Small intestine (tissue), 7 donors: ENCODE measurements around the gene WDR26. TPM values are rescaled to one million over a fixed set of nuclear protein-coding genes. Genes with fewer than 3 reads are reported as not detected.
A peak's percentile ranks its signal among the peaks of the same experiment; 100 is the strongest.
"Not testable (repeated sequence)": the region's sequence is repeated elsewhere in the genome, so short reads cannot be mapped to it uniquely, and the experiment has no call there.

Experiments used
- DNase-seq, 2 donors: peaks; one replicate each; pipeline versions ENCODE4 v3.0.0 to v3.0.0-alpha.2; 2013
- FAIRE-seq: peaks from 2 replicates; lab custom pipeline; 2012; peaks lifted over from hg19 to GRCh38; lab: Jason Lieb, UNC
- H3K27ac ChIP-seq, 3 donors: one replicate each; pipeline ENCODE4 v1.5.1; 2013; ENCODE audit warnings: low read length in 2 of 3, mild to moderate bottlenecking in 2 of 3, control low read depth in 1 of 3, inconsistent platforms in 1 of 3, low read depth in 1 of 3, moderate library complexity in 1 of 3
- H3K27me3 ChIP-seq, 3 donors: one replicate each; pipeline ENCODE4 v1.6.1; 2013; ENCODE audit warnings: low read length in 3 of 3, inconsistent platforms in 1 of 3; ENCODE audit not compliant: control insufficient read depth in 3 of 3, insufficient read depth in 3 of 3
- H3K36me3 ChIP-seq, 3 donors: one replicate each; pipeline ENCODE4 v1.6.1; 2013; ENCODE audit warnings: low read length in 3 of 3, inconsistent platforms in 1 of 3, low read depth in 1 of 3, mild to moderate bottlenecking in 1 of 3, moderate library complexity in 1 of 3; ENCODE audit not compliant: control insufficient read depth in 3 of 3, insufficient read depth in 2 of 3
- H3K4me1 ChIP-seq, 3 donors: one replicate each; pipeline ENCODE4 v1.6.1; 2013; ENCODE audit warnings: low read length in 2 of 3, inconsistent platforms in 1 of 3, low read depth in 1 of 3, mild to moderate bottlenecking in 1 of 3, moderate library complexity in 1 of 3; ENCODE audit not compliant: control insufficient read depth in 3 of 3, insufficient read depth in 2 of 3
- H3K4me3 ChIP-seq, 3 donors: one replicate each; pipeline ENCODE4 v1.5.1; 2013; ENCODE audit warnings: low read length in 3 of 3, control low read depth in 1 of 3, inconsistent platforms in 1 of 3, low read depth in 1 of 3, mild to moderate bottlenecking in 1 of 3, moderate library complexity in 1 of 3
- H3K9me3 ChIP-seq, 2 donors: one replicate each; pipeline ENCODE4 v1.6.1; 2013; ENCODE audit warnings: low read depth in 1 of 2, low read length in 1 of 2; ENCODE audit not compliant: control insufficient read depth in 2 of 2, insufficient read depth in 1 of 2
- WGBS, 3 donors: extraction: QIAGEN DNeasy Blood & Tissue Kit; methylation state at CpG; one replicate each; pipeline ENCODE4 v1.1.7; 2013; 5-methylcytosine and 5-hydroxymethylcytosine counted together
- polyA plus RNA-seq, 4 donors: library from polyadenylated mRNA; stranded (reverse) in 3 of 4; unstranded in 1 of 4; fragments of 200-250 nt in 3 of 4; fragments of 120-200 nt in 1 of 4; gene quantifications; one replicate each; pipeline versions ENCODE4 v1.2.1 to v1.2.3, GENCODE V29; 2013
- donor health status: healthy with polysubstance abuse.
- donor health status: control.
- donor health status: control.
- donor health status: Bipolar disorder and iron deficiency.
- donor health status: healthy.

WDR26 gene
- polyA plus RNA-seq, 4 donors = 15.9 to 66.1 (median 19.1) TPM

DNA sequence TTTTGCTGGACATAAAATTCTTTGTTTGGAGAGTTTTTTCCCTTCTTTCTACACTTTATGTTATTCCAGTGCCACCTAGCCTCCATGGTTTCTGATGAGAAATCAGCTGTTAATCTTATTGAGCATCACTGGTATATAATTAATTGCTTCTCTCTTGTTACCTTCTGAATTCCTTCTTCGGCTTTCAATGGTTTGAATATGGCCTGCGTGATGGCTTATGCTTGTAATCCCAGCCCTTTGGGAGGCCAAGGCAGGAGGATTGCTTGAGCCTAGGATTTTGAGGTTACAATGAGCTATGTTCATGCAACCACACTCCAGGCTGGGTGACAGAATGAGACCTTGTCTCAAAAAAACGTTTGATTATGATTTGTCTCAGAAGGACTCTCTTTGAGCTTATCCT lies 90.9 kb downstream of the WDR26 start:
- H3K27ac ChIP-seq = no peak overlapping the region
- H3K9me3 ChIP-seq = peaks cover 0 to 18% of the 10 kb centered on the region in 2 donors
- H3K27me3 ChIP-seq = peaks cover 0 to 3% (median 0%) of the 10 kb centered on the region in 3 donors
- H3K36me3 ChIP-seq = no peaks in the 10 kb centered on the region
- DNase-seq (no peak), FAIRE-seq (no peak)
- peaks cover 0 to 6% (median 0%) of the 10 kb centered on the region in 3 donors for H3K4me1 ChIP-seq
- no peak overlapping the region for H3K4me3 ChIP-seq
- WGBS, 3 donors = 41 to 51% (median 46%) methylated on average over 3 of the region's 3 CpGs

DNA sequence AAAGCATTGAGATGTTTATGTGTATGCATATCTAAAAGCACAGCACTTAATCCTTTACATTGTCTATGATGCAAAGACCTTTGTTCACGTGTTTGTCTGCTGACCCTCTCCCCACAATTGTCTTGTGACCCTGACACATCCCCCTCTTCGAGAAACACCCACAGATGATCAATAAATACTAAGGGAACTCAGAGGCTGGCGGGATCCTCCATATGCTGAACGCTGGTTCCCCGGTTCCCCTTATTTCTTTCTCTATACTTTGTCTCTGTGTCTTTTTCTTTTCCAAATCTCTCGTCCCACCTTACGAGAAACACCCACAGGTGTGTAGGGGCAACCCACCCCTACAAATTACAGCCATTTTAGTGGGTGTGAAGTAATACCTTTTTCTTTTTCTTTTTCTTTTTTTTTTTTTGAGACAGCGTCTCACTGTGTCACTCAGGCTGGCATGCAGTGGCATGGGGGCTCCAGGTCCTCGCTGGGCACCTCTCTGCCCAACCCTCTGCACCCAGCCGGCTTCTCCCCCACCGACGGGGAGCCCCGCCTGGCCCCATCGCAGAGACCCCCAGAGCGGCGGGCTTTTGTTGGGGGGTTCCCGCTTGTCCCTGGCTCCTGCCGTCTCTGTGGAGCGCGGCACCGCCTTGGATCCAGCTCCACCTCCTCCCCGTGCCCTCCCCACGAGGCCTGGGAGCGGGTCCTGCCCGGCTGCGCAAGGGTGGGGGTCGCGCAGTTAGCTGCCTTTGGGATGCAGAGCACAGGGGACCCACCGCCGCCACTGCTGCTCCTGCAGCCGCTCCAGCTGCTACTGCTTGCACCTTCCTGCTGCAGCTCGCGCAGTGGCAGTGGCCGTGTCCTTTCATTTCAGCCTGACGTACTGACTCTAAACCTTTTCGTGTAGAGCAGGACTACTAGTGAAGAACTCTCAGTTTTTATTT lies 93.9 kb downstream of the WDR26 start:
- WGBS, 3 donors = 4 to 6% (median 5%) methylated on average over 29 to 31 of the region's 36 CpGs
- peak; percentile 54 to 63 for DNase-seq
- not testable (repeated sequence) for H3K27me3 ChIP-seq, H3K36me3 ChIP-seq, FAIRE-seq, H3K4me1 ChIP-seq
- H3K4me3 ChIP-seq = peak overlapping the region; percentile 11 to 81 (median 74)
- peak overlapping the region in 2 of 3 donors; percentile 48 to 81 for H3K27ac ChIP-seq
- H3K9me3 ChIP-seq = peaks cover 0 to 18% of the 10 kb centered on the region in 2 donors

DNA sequence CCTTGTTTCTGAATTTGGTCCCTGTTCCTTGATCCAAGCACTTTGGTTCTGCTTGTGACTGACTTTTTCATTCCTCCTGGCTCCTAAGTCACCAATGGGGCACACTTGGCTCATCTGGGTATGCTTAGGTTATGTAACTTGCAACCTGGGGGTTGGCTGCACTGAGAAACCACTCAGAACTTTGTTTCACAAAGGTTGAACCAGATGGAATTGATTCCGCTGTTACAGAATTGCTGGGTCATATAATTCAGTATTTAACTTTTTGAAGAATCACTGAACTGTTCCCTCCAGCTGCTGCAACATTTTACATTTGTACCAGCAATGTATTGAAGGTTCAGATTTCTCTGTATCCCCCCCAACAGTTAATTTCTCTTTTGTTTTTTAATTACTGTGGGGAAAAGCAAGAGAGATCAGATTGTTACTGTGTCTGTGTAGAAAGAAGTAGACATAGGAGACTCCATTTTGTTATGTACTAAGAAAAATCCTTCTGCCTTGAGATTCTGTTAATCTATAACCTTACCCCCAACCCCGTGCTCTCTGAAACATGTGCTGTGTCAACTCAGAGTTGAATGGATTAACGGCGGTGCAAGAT lies 95.1 kb downstream of the WDR26 start:
- Histone ChIP-seq H3K4me3 (no peak overlapping the region), H3K4me1 (peaks cover 0 to 6% (median 0%) of the 10 kb centered on the region in 3 donors), H3K36me3 (no peaks in the 10 kb centered on the region), H3K27me3 (peaks cover 0 to 3% (median 0%) of the 10 kb centered on the region in 3 donors), H3K9me3 (peaks cover 0 to 17% of the 10 kb centered on the region in 2 donors), H3K27ac (peak overlapping the region in 1 of 3 donors; percentile 40)
- 62 to 69% (median 65%) methylated on average over 2 of the region's 4 CpGs for WGBS, 3 donors
- FAIRE-seq = no peak
- peak in 1 of 2 donors; percentile 25 for DNase-seq

DNA sequence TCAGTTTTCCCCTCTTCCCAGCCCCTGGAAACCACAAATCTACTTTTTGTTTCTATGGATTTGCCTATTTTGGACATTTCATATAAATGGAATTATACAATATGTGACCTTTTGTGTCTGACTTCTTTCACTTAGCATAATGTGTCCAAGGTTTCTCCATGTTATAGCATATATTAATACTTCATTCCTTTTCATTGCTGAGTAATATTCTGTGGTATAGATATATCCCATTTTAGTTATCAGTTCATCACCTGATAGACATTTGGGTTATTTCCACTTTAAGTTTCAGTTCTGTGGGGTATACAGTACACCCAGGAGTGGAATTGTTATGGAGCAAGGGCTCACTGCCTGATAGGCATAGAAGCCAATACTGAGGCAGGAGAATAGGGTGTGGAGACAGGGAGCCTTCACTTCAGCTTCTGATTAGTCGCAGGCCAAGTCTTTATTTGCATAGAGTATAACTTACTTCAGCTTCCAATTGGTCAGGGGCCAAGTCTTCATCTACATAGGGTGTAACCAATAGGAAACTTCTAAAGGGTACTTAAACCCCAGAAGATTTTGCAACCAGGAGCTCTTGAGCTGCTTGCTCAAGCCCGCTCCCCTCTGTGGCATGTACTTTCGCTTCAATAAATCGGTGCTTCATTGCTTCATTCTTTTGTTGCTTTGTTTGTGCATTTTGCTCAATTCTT lies 96.3 kb downstream of the WDR26 start:
- Histone ChIP-seq H3K27ac (no peak overlapping the region), H3K36me3 (no peaks in the 10 kb centered on the region), H3K9me3 (peaks cover 0 to 5% of the 10 kb centered on the region in 2 donors), H3K27me3 (peaks cover 0 to 3% (median 0%) of the 10 kb centered on the region in 3 donors), H3K4me1 (peaks cover 0 to 6% (median 0%) of the 10 kb centered on the region in 3 donors), H3K4me3 (no peak overlapping the region)
- DNase-seq = no peak
- WGBS, 3 donors = 87 to 95% (median 93%) methylated on average over 4 of the region's 4 CpGs
- FAIRE-seq = no peak

Other genes with a start within 250 kb of the WDR26 start
- gene NVL, start 104.6 kb downstream of the WDR26 start, polyA plus RNA-seq = 10 to 100 TPM; 16.4 to 39.1 (median 22.3) TPM
- gene CNIH4, start 77.9 kb downstream of the WDR26 start, polyA plus RNA-seq = 10 to 100 TPM; 43.2 to 91.6 (median 60.8) TPM
- 1 to 10 TPM in 1 of 4 donors, under 1 TPM in 1, not detected in 2; 0.70 to 2.1 TPM for gene CNIH3, start 181.5 kb upstream of the WDR26 start, polyA plus RNA-seq